Endothelial cell of umbilical vein (primary cell): ENCODE measurements around the gene HDLBP. TPM values are rescaled to one million over a fixed set of nuclear protein-coding genes. Genes with fewer than 3 reads are reported as not detected.

ENCODE experiments used
- BruUV-seq: library from RNA; stranded (reverse); fragments of 400-500 nt; replicated peaks from 2 replicates; lab custom pipeline; 2021; lab: Mats Ljungman, UMichigan
- CTCF ChIA-PET: fragments of 300-600, 350-600 bp; sonication (Branson Sonifier 250); formaldehyde crosslinking; loops from one replicate; lab custom pipeline; 2021; ENCODE audit warnings: antibody characterized with exemption, inconsistent platforms; lab: Charles Lee
- POLR2A ChIA-PET: fragments of 300-600, 350-600 bp; sonication (Branson Sonifier 250); formaldehyde crosslinking; loops from one replicate; lab custom pipeline; 2021; ENCODE audit warnings: antibody characterized with exemption, inconsistent platforms; lab: Charles Lee
- DNase-seq: peaks from one replicate; pipeline ENCODE4 v3.0.0-alpha.2; 2011; ENCODE audit warnings: low read depth, low spot score
- FAIRE-seq: peaks from 2 replicates; lab custom pipeline; 2011; peaks lifted over from hg19 to GRCh38; lab: Jason Lieb, UNC
- H2AFZ ChIP-seq: 2 replicates; pipeline ENCODE4 v1.6.0; 2012; ENCODE audit warnings: low read depth, low read length, control low read depth, inconsistent platforms
- H3K27ac ChIP-seq: 2 replicates; pipeline ENCODE4 v1.5.1; 2011; ENCODE audit warnings: low read depth, mild to moderate bottlenecking, control low read depth, low read length, moderate library complexity; ENCODE audit not compliant: insufficient read depth
- H3K27me3 ChIP-seq, 2 experiments: 2 replicates each; pipeline versions ENCODE4 v1.6.0 to v1.6.1; 2011; ENCODE audit warnings: low read length in 2 of 2, mixed read lengths in 1 of 2; ENCODE audit not compliant: control insufficient read depth in 2 of 2, insufficient read depth in 2 of 2
- H3K36me3 ChIP-seq, 2 experiments: 2 replicates in 1 of 2; 3 replicates in 1 of 2; pipeline ENCODE4 v1.5.1; 2011; ENCODE audit warnings: low read length in 2 of 2, mild to moderate bottlenecking in 1 of 2, moderate library complexity in 1 of 2; ENCODE audit not compliant: control insufficient read depth in 2 of 2, insufficient read depth in 2 of 2; ENCODE audit errors: extremely low read depth in 1 of 2
- H3K4me1 ChIP-seq: 3 replicates; pipeline ENCODE4 v1.5.1; 2011; ENCODE audit warnings: mild to moderate bottlenecking, low read length; ENCODE audit not compliant: control insufficient read depth, insufficient read depth; ENCODE audit errors: extremely low read depth
- H3K4me2 ChIP-seq: 2 replicates; pipeline ENCODE4 v1.6.1; 2011; ENCODE audit warnings: low read length, control low read depth, mixed read lengths; ENCODE audit not compliant: insufficient read depth
- H3K4me3 ChIP-seq, 3 experiments: fragments of 200-600 bp in 1 of 3; sonication (generic), shearing (Covaris generic) in 1 of 3; replicated peaks in 1 of 3; 2 replicates each; pipeline ENCODE4 v1.5.1; 2011 to 2016; ENCODE audit warnings: control low read depth in 3 of 3, low read length in 3 of 3, mild to moderate bottlenecking in 2 of 3, inconsistent platforms in 1 of 3, low read depth in 1 of 3, moderate library complexity in 1 of 3; ENCODE audit not compliant: insufficient read depth in 1 of 3
- H3K79me2 ChIP-seq: 2 replicates; pipeline ENCODE4 v1.6.0; 2012; ENCODE audit warnings: low read length, inconsistent platforms; ENCODE audit not compliant: control insufficient read depth, insufficient read depth
- H3K9ac ChIP-seq: replicated peaks from 2 replicates; pipeline ENCODE3; 2011; ENCODE audit warnings: low read length, control low read depth; ENCODE audit not compliant: insufficient read depth; ENCODE audit errors: extremely low read depth
- H3K9me1 ChIP-seq: replicated peaks from 3 replicates; pipeline ENCODE4 v1.6.0; 2011; ENCODE audit warnings: mild to moderate bottlenecking, low read length; ENCODE audit not compliant: control insufficient read depth, insufficient read depth; ENCODE audit errors: extremely low read depth
- H3K9me3 ChIP-seq: replicated peaks from 2 replicates; pipeline ENCODE4 v1.5.1; 2012; ENCODE audit warnings: low read length, inconsistent platforms; ENCODE audit not compliant: control insufficient read depth, insufficient read depth
- H4K20me1 ChIP-seq: replicated peaks from 2 replicates; pipeline ENCODE3; 2011; ENCODE audit warnings: mild to moderate bottlenecking, low read length; ENCODE audit not compliant: control insufficient read depth, insufficient read depth; ENCODE audit errors: extremely low read depth
- EZH2 ChIP-seq: IDR thresholded peaks from 2 replicates; pipeline ENCODE4 v1.6.1; 2012; ENCODE audit warnings: borderline replicate concordance, low read depth, mild to moderate bottlenecking, moderate library complexity, low read length, inconsistent platforms; ENCODE audit not compliant: severe bottlenecking
- FOS ChIP-seq: IDR thresholded peaks from 2 replicates; pipeline ENCODE4 v1.6.1; 2011; ENCODE audit warnings: mild to moderate bottlenecking, low read length, moderate library complexity, borderline replicate concordance; ENCODE audit not compliant: insufficient read depth
- GATA2 ChIP-seq: IDR thresholded peaks from 2 replicates; pipeline ENCODE4 v1.7.0; 2011; ENCODE audit warnings: low read depth, mild to moderate bottlenecking, moderate library complexity, mixed read lengths, low read length; ENCODE audit not compliant: insufficient read length, insufficient read depth
- JUN ChIP-seq: IDR thresholded peaks from 2 replicates; pipeline ENCODE4 v1.6.1; 2011; ENCODE audit warnings: borderline replicate concordance, low read depth; ENCODE audit not compliant: insufficient read length, insufficient read depth
- MYC ChIP-seq: IDR thresholded peaks from one replicate; pipeline ENCODE4 v1.6.1; 2011; ENCODE audit warnings: mild to moderate bottlenecking, low read depth, low read length
- POLR2A ChIP-seq: IDR thresholded peaks from 2 replicates; pipeline ENCODE4 v1.6.1; 2012; ENCODE audit warnings: low read depth, mild to moderate bottlenecking, control low read depth, low read length
- POLR2AphosphoS5 ChIP-seq: IDR thresholded peaks from 2 replicates; pipeline ENCODE4 v1.6.1; 2012; ENCODE audit warnings: low read depth, mild to moderate bottlenecking, control low read depth, low read length, moderate library complexity; ENCODE audit not compliant: insufficient read depth
- dilution Hi-C: fragments of 300-500 bp; cut with MboI; formaldehyde crosslinking; loops from one replicate; pipeline ENCODE4 v1.15.0; 2019; ENCODE audit warnings: low sequenced_read_pairs; ENCODE audit not compliant: extremely low pct_ligation_motif_present
- intact Hi-C: fragments of 100-400 bp; cut with micrococcal nuclease; formaldehyde crosslinking; loops from one replicate; pipeline ENCODE4 v1.10.0; 2022
- polyA plus RNA-seq, 4 experiments: library from polyadenylated mRNA; depleted of rRNA in 3 of 4; stranded (reverse) in 3 of 4; unstranded in 1 of 4; fragments of >200 nt; gene quantifications; 2 replicates each; pipeline versions ENCODE4 v1.2.1 to v1.2.3, GENCODE V29; 2011 to 2012; ENCODE audit warnings: missing spikeins in 1 of 4
- total RNA-seq: library from RNA; stranded (reverse); gene quantifications from 2 replicates; pipeline ENCODE4 v1.2.3, GENCODE V29; 2021
- TF ChIP-seq, protein P1 (sequence below), 2 donors: IDR thresholded peaks; 1 replicate in 1 of 2; 2 replicates in 1 of 2; pipeline ENCODE4 v1.5.1; 2011; ENCODE audit warnings: low read length in 2 of 2, mild to moderate bottlenecking in 2 of 2, moderate library complexity in 2 of 2, control low read depth in 1 of 2, inconsistent platforms in 1 of 2, low read depth in 1 of 2; ENCODE audit not compliant: insufficient read depth in 1 of 2; ENCODE audit errors: extremely low read depth in 1 of 2
- TF ChIP-seq, protein P2 (sequence below): IDR thresholded peaks from 2 replicates; pipeline ENCODE4 v1.6.1; 2011; ENCODE audit not compliant: insufficient read depth, insufficient read length

The HDLBP gene
- total and polyA plus RNA-seq, 2 donors (not counting 3 experiments of a cell fraction or from before 2014, with no cell fraction given) = 379 to 569 TPM

DNA sequence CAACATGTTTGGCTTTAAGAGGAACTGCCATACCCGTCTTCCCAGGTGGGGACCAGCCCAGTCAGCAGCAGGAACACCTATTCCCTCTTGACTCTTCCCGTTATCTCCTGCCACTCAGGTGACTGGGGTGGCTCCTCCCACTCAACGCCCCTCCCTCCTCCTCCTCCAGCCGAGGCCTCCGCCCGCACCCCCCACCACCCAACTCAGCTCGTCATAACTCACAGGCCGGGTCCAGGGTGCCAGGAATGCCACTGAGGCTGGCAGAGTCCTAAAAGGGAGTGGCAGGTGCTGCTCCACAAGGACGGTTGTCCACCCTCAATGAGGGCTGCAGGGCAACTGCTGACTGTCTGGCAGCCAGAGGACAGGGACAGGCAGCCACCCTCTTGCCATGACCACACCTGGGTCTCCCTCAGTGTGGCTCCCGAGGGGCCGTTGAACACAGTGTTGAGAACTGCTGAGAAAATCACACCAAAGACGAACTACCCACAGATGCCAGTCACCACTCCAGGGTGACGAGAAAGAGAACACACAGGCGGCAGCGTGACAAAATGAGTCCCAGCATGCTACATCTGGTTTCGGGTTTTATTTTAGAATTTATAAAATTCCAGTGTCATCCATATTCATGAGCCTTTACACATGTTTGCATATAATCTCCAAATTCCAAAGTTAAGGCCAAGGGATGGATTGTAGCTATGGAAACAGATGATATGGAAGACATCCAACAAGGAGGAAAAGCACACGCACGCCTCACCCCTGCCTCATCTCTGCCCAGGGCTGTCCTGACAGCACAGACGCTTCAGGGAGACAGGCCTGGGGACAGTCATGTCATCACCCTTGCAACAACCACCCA is 88.5 kb downstream of the HDLBP start:
- H3K9ac ChIP-seq = no peak overlapping the region
- ChIA-PET CTCF (interaction anchor here (1.2 kb wide), 1 partner anchor 312 kb away, joined by 3 read pairs; no protein-coding TSS in a partner anchor), POLR2A (no interaction called here)
- H3K27me3 ChIP-seq = no peaks in the 10 kb centered on the region
- intact Hi-C loops (no loop called here), dilution Hi-C loops (no loop called here)
- no peak overlapping the region for H3K27ac ChIP-seq
- no TSS peak for BruUV-seq
- peaks cover 23% of the 10 kb centered on the region for H3K4me1 ChIP-seq
- FAIRE-seq (no peak), DNase-seq (no peak)
- H3K79me2 ChIP-seq = no peaks in the 10 kb centered on the region
- H3K9me1 ChIP-seq = no peaks in the 10 kb centered on the region
- no peak overlapping the region for H3K4me3 ChIP-seq
- peaks cover 8 to 45% of the 10 kb centered on the region in 2 experiments for H3K36me3 ChIP-seq
- no peak overlapping the region for H3K4me2 ChIP-seq
- TF ChIP-seq, protein P1, sequence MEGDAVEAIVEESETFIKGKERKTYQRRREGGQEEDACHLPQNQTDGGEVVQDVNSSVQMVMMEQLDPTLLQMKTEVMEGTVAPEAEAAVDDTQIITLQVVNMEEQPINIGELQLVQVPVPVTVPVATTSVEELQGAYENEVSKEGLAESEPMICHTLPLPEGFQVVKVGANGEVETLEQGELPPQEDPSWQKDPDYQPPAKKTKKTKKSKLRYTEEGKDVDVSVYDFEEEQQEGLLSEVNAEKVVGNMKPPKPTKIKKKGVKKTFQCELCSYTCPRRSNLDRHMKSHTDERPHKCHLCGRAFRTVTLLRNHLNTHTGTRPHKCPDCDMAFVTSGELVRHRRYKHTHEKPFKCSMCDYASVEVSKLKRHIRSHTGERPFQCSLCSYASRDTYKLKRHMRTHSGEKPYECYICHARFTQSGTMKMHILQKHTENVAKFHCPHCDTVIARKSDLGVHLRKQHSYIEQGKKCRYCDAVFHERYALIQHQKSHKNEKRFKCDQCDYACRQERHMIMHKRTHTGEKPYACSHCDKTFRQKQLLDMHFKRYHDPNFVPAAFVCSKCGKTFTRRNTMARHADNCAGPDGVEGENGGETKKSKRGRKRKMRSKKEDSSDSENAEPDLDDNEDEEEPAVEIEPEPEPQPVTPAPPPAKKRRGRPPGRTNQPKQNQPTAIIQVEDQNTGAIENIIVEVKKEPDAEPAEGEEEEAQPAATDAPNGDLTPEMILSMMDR (IDR thresholded peaks at IDR 0.05; ENCODE audit: extremely low read depth in 1 of 2, insufficient read depth in 1 of 2, low read depth in 1 of 2, low read length in 2 of 2) = no peak
- no peak for TF ChIP-seq GATA2
- no peak for TF ChIP-seq POLR2A
- TF ChIP-seq, protein P2, sequence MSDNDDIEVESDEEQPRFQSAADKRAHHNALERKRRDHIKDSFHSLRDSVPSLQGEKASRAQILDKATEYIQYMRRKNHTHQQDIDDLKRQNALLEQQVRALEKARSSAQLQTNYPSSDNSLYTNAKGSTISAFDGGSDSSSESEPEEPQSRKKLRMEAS = no peak
- no peak for TF ChIP-seq FOS
- no peak for TF ChIP-seq POLR2AphosphoS5
- TF ChIP-seq EZH2 = no peak
- TF ChIP-seq JUN = no peak
- no peak for TF ChIP-seq MYC
- no peak overlapping the region for H2AFZ ChIP-seq
- H4K20me1 ChIP-seq = no peaks in the 10 kb centered on the region
- no peaks in the 10 kb centered on the region for H3K9me3 ChIP-seq
